ENCODE results near the gene KRTAP10-7.
"Not testable (repeated sequence)": the region's sequence is repeated elsewhere in the genome, so short reads cannot be mapped to it uniquely, and the experiment has no call there.

Gene KRTAP10-7

DNA sequence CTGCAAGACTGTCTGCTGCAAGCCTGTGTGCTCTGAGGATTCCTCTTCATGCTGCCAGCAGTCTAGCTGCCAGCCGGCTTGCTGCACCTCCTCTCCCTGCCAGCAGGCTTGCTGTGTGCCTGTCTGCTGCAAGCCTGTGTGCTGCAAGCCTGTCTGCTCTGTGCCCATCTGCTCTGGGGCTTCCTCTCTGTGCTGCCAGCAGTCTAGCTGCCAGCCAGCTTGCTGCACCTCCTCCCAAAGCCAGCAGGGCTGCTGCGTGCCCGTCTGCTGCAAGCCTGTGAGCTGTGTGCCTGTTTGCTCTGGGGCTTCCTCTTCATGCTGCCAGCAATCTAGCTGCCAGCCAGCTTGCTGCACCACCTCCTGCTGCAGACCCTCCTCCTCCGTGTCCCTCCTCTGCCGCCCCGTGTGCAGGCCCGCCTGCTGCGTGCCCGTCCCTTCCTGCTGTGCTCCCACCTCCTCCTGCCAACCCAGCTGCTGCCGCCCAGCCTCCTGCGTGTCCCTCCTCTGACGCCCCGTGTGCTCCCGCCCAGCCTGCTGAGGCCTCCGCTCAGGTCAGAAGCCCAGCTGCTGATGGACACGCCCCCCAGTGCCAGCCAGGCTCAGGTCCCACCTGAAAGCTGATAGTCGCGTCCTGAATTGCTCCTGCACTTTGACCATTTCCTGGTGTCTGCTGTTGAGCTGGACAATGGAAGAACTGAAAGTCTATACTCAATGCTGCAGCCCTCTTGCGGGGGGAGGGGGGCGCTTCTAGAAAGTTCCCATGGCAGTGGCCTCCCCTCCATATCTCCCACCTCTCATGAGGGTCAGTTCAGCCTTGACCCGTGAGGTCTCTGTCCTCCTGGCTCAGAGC, 25.7 kb upstream of the KRTAP10-7 start:
- no peak overlapping the region for H3K4me3 ChIP-seq (ENCODE audit: low read depth, low read length)
- DNase-seq (ENCODE audit: low read depth): no peak
- TF ChIP-seq, protein P1, sequence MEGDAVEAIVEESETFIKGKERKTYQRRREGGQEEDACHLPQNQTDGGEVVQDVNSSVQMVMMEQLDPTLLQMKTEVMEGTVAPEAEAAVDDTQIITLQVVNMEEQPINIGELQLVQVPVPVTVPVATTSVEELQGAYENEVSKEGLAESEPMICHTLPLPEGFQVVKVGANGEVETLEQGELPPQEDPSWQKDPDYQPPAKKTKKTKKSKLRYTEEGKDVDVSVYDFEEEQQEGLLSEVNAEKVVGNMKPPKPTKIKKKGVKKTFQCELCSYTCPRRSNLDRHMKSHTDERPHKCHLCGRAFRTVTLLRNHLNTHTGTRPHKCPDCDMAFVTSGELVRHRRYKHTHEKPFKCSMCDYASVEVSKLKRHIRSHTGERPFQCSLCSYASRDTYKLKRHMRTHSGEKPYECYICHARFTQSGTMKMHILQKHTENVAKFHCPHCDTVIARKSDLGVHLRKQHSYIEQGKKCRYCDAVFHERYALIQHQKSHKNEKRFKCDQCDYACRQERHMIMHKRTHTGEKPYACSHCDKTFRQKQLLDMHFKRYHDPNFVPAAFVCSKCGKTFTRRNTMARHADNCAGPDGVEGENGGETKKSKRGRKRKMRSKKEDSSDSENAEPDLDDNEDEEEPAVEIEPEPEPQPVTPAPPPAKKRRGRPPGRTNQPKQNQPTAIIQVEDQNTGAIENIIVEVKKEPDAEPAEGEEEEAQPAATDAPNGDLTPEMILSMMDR (IDR thresholded peaks at IDR 0.05; ENCODE audit: insufficient read depth, low read depth, low read length, missing control alignments): no peak

DNA sequence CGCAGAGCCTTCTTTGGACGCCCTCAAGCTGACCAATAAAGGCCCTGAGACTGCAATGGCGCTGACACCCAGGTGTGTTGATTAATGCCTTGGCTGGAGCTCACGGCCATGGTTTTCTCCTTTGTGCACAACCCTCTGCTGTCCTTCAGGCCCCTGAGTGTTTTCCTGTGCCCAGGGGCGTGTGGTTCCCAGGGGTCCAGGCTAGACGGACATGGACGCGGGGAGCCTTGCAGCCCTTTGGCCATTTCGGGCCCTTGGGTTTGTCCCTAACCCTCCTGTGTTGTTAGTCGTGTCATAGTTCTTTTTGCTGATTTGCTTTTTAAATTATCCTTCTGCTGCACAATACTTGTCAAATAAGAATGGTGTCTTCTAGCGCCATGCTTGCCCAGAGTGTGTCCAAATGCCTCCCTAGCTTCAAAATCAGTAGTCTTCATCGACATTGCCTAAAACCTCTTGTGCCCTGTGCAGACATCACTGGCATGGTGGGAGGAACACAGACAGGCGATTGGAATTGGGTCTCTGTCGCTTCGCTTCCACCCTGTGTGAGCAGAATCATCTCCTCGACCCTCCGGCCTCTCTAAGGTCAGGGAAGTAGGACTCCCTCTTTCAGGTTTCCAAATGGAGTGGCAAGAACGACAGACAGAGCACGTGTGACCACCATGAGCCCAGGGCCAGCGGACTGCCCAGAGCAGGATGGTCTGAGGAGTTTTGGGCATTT, 24.9 kb upstream of the KRTAP10-7 start:
- no peak for DNase-seq (ENCODE audit: low read depth)
- H3K4me3 ChIP-seq (ENCODE audit: low read depth, low read length): no peak overlapping the region
- TF ChIP-seq, protein P1 (IDR thresholded peaks at IDR 0.05; ENCODE audit: insufficient read depth, low read depth, low read length, missing control alignments): no peak

DNA sequence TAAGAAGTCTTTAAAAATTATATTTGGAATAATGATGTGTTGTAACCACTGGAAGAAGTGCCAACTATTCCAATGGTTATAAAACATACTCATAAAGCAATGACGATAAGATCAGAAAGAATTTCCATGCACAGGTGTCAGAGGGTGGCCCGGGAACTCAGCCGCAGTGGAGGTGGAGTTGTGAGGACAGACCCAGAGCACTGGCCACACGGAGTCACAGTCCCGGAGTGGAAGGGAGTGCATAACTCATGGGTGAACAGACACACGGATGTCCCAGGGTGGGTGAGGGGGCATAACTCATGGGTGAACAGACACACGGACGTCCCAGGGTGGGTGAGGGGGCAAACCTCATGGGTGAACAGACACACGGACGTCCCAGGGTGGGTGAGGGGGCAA, 24.4 kb upstream of the KRTAP10-7 start:
- TF ChIP-seq, protein P1 (IDR thresholded peaks at IDR 0.05; ENCODE audit: insufficient read depth, low read depth, low read length, missing control alignments): no peak
- no peak overlapping the region for H3K4me3 ChIP-seq (ENCODE audit: low read depth, low read length)

DNA sequence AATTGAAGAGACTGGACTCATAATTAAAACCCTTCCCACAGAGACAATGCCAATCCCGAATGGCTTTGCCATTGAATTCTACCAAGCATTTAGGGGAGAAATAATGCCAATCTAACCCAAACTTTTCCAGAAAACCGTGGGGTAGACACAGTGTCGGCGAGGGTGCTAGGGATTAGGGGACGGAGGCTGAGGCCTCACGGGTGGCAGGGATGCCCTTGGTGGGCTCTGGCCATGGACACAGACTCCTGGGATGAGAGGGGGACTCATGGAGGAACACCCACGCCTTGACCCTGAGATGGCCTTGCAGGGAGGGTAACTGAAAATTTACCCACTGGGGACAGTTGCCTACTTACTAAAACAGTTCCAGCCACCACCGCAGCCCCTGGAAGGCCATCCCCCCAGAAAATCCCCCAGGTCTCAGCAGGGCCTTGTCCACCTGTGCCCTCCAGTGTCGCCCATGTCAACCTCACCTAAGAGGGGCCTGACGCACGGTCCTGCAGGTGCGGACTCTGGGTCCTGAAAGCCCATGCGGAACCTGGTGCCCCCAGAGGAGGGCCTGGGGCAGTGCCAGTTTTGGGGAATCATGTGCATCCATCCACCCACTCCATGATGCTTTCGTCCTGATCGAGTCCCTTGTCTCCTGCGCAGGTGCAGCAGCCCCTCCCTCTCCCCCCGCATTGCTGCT, 21.9 kb upstream of the KRTAP10-7 start:
- H3K4me3 ChIP-seq (ENCODE audit: low read depth, low read length): no peak overlapping the region
- DNase-seq (ENCODE audit: low read depth): no peak
- TF ChIP-seq, protein P1 (IDR thresholded peaks at IDR 0.05; ENCODE audit: insufficient read depth, low read depth, low read length, missing control alignments): no peak

More for the DNA sequence above, 24.4 kb upstream of the KRTAP10-7 start:
- DNase-seq (ENCODE audit: low read depth): no peak

DNA sequence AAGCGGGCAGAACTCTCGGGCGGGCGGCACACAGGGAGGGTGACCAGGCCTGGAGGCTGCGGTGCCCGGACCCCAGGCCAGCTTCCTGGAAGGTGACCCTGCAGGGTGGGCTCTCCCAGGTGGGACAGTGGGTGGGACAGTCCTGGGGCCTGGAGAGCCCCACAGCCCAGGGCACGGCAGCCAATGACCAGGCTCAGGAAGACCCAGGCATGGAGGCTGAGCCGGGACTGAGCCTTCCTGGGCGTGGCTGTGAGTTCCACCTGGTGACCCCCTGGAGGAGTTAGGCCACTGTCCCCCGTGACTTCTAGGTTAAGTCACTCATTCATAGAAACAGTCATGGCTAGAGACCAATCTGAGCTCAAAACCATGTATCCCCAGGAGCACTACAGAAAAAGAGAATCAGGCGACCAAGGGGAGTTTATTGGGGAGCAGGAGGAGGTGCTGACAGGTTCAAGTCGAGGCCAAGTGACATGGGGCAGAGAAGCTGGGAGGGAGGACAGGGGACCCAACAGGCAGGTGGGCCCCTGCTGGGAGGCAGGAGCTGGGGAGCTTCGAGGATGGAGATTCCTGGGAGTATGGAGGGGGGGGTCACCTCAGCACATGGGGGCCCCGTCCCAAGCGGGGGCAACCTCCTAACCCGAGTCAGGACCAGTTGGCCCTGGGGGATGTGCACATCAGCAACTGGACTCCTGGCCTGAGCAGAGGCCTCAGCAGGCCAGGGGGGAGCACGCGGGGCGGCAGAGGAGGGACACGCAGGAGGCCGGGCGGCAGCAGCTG, 21.2 kb upstream of the KRTAP10-7 start:
- no peak overlapping the region for H3K4me3 ChIP-seq (ENCODE audit: low read depth, low read length)
- TF ChIP-seq, protein P1 (IDR thresholded peaks at IDR 0.05; ENCODE audit: insufficient read depth, low read depth, low read length, missing control alignments): no peak

DNA sequence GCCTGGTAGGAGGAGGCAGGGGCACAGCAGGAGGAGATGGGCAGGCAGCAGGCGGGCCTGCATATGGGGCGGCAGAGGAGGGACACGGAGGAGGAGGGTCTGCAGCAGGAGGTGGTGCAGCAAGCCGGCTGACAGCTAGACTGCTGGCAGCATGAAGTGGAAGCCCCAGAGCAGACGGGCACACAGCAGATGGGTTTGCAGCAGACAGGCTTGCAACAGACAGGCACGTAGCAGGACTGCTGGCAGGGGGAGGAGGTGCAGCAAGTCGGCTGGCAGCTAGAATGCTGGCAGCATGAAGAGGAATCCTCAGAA, 20.6 kb upstream of the KRTAP10-7 start:
- TF ChIP-seq, protein P1 (IDR thresholded peaks at IDR 0.05; ENCODE audit: insufficient read depth, low read depth, low read length, missing control alignments): no peak
- no peak for DNase-seq (ENCODE audit: low read depth)
- H3K4me3 ChIP-seq (ENCODE audit: low read depth, low read length): no peak overlapping the region

More for the DNA sequence above, 21.2 kb upstream of the KRTAP10-7 start:
- no peak for DNase-seq (ENCODE audit: low read depth)

DNA sequence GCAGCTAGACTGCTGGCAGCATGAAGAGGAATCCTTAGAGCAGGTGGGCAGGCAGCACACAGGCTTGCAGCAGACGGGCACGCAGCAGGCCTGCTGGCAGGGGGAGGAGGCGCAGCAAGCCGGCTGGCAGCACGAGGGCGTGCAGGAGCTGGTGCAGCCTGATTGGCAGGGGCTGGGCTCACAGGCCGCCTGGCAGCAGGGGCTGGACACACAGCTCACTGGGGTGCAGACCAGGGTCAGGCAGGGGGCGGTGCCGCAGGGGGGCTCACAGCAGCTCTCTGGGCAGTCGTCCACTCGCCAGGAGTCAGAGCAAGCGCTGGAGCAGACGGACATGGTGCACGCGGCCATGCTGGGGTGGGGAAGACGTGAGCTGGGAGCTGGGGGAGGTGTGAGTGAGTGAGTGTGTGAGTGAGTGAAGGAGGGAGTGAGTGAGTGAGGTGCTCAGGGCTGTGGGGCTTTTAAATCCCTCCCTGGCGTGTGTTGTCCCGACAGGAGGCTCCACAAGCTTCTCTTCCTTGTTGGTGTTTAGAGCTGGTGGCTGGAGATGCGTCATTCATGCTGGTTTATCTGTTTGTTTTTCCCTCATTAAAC, 20.1 kb upstream of the KRTAP10-7 start, which contains the start of gene KRTAP10-5:
Gene KRTAP10-5 (minus strand): TSS at position 374 of the 591 bp plus-strand sequence. CDS start 26 bp downstream, at position 348.
- not testable (repeated sequence) for H3K4me3 ChIP-seq (ENCODE audit: low read depth, low read length); DNase-seq (ENCODE audit: low read depth)

Measured in GM12865 (cell line).